Endothelial cell of umbilical vein (primary cell): ENCODE measurements around the gene RTKN. TPM values are rescaled to one million over a fixed set of nuclear protein-coding genes. Genes with fewer than 3 reads are reported as not detected.
A peak's percentile ranks its signal among the peaks of the same experiment; 100 is the strongest.

Experiments used
- BruUV-seq: library from RNA; stranded (reverse); fragments of 400-500 nt; replicated peaks from 2 replicates; lab custom pipeline; 2021; lab: Mats Ljungman, UMichigan
- CTCF ChIA-PET: fragments of 300-600, 350-600 bp; sonication (Branson Sonifier 250); formaldehyde crosslinking; loops from one replicate; lab custom pipeline; 2021; ENCODE audit warnings: antibody characterized with exemption, inconsistent platforms; lab: Charles Lee
- POLR2A ChIA-PET: fragments of 300-600, 350-600 bp; sonication (Branson Sonifier 250); formaldehyde crosslinking; loops from one replicate; lab custom pipeline; 2021; ENCODE audit warnings: antibody characterized with exemption, inconsistent platforms; lab: Charles Lee
- DNase-seq: peaks from one replicate; pipeline ENCODE4 v3.0.0-alpha.2; 2011; ENCODE audit warnings: low read depth, low spot score
- FAIRE-seq: peaks from 2 replicates; lab custom pipeline; 2011; peaks lifted over from hg19 to GRCh38; lab: Jason Lieb, UNC
- H2AFZ ChIP-seq: 2 replicates; pipeline ENCODE4 v1.6.0; 2012; ENCODE audit warnings: low read depth, low read length, control low read depth, inconsistent platforms
- H3K27ac ChIP-seq: 2 replicates; pipeline ENCODE4 v1.5.1; 2011; ENCODE audit warnings: low read depth, mild to moderate bottlenecking, control low read depth, low read length, moderate library complexity; ENCODE audit not compliant: insufficient read depth
- H3K27me3 ChIP-seq, 2 experiments: 2 replicates each; pipeline versions ENCODE4 v1.6.0 to v1.6.1; 2011; ENCODE audit warnings: low read length in 2 of 2, mixed read lengths in 1 of 2; ENCODE audit not compliant: control insufficient read depth in 2 of 2, insufficient read depth in 2 of 2
- H3K36me3 ChIP-seq, 2 experiments: 2 replicates in 1 of 2; 3 replicates in 1 of 2; pipeline ENCODE4 v1.5.1; 2011; ENCODE audit warnings: low read length in 2 of 2, mild to moderate bottlenecking in 1 of 2, moderate library complexity in 1 of 2; ENCODE audit not compliant: control insufficient read depth in 2 of 2, insufficient read depth in 2 of 2; ENCODE audit errors: extremely low read depth in 1 of 2
- H3K4me1 ChIP-seq: 3 replicates; pipeline ENCODE4 v1.5.1; 2011; ENCODE audit warnings: mild to moderate bottlenecking, low read length; ENCODE audit not compliant: control insufficient read depth, insufficient read depth; ENCODE audit errors: extremely low read depth
- H3K4me2 ChIP-seq: 2 replicates; pipeline ENCODE4 v1.6.1; 2011; ENCODE audit warnings: low read length, control low read depth, mixed read lengths; ENCODE audit not compliant: insufficient read depth
- H3K4me3 ChIP-seq, 3 experiments: fragments of 200-600 bp in 1 of 3; sonication (generic), shearing (Covaris generic) in 1 of 3; replicated peaks in 1 of 3; 2 replicates each; pipeline ENCODE4 v1.5.1; 2011 to 2016; ENCODE audit warnings: control low read depth in 3 of 3, low read length in 3 of 3, mild to moderate bottlenecking in 2 of 3, inconsistent platforms in 1 of 3, low read depth in 1 of 3, moderate library complexity in 1 of 3; ENCODE audit not compliant: insufficient read depth in 1 of 3
- H3K79me2 ChIP-seq: 2 replicates; pipeline ENCODE4 v1.6.0; 2012; ENCODE audit warnings: low read length, inconsistent platforms; ENCODE audit not compliant: control insufficient read depth, insufficient read depth
- H3K9ac ChIP-seq: replicated peaks from 2 replicates; pipeline ENCODE3; 2011; ENCODE audit warnings: low read length, control low read depth; ENCODE audit not compliant: insufficient read depth; ENCODE audit errors: extremely low read depth
- H3K9me1 ChIP-seq: replicated peaks from 3 replicates; pipeline ENCODE4 v1.6.0; 2011; ENCODE audit warnings: mild to moderate bottlenecking, low read length; ENCODE audit not compliant: control insufficient read depth, insufficient read depth; ENCODE audit errors: extremely low read depth
- H3K9me3 ChIP-seq: replicated peaks from 2 replicates; pipeline ENCODE4 v1.5.1; 2012; ENCODE audit warnings: low read length, inconsistent platforms; ENCODE audit not compliant: control insufficient read depth, insufficient read depth
- H4K20me1 ChIP-seq: replicated peaks from 2 replicates; pipeline ENCODE3; 2011; ENCODE audit warnings: mild to moderate bottlenecking, low read length; ENCODE audit not compliant: control insufficient read depth, insufficient read depth; ENCODE audit errors: extremely low read depth
- CTCF ChIP-seq, 2 donors: IDR thresholded peaks; 1 replicate in 1 of 2; 2 replicates in 1 of 2; pipeline ENCODE4 v1.5.1; 2011; ENCODE audit warnings: low read length in 2 of 2, mild to moderate bottlenecking in 2 of 2, moderate library complexity in 2 of 2, control low read depth in 1 of 2, inconsistent platforms in 1 of 2, low read depth in 1 of 2; ENCODE audit not compliant: insufficient read depth in 1 of 2; ENCODE audit errors: extremely low read depth in 1 of 2
- EZH2 ChIP-seq: IDR thresholded peaks from 2 replicates; pipeline ENCODE4 v1.6.1; 2012; ENCODE audit warnings: borderline replicate concordance, low read depth, mild to moderate bottlenecking, moderate library complexity, low read length, inconsistent platforms; ENCODE audit not compliant: severe bottlenecking
- FOS ChIP-seq: IDR thresholded peaks from 2 replicates; pipeline ENCODE4 v1.6.1; 2011; ENCODE audit warnings: mild to moderate bottlenecking, low read length, moderate library complexity, borderline replicate concordance; ENCODE audit not compliant: insufficient read depth
- GATA2 ChIP-seq: IDR thresholded peaks from 2 replicates; pipeline ENCODE4 v1.7.0; 2011; ENCODE audit warnings: low read depth, mild to moderate bottlenecking, moderate library complexity, mixed read lengths, low read length; ENCODE audit not compliant: insufficient read length, insufficient read depth
- JUN ChIP-seq: IDR thresholded peaks from 2 replicates; pipeline ENCODE4 v1.6.1; 2011; ENCODE audit warnings: borderline replicate concordance, low read depth; ENCODE audit not compliant: insufficient read length, insufficient read depth
- MAX ChIP-seq: IDR thresholded peaks from 2 replicates; pipeline ENCODE4 v1.6.1; 2011; ENCODE audit not compliant: insufficient read depth, insufficient read length
- MYC ChIP-seq: IDR thresholded peaks from one replicate; pipeline ENCODE4 v1.6.1; 2011; ENCODE audit warnings: mild to moderate bottlenecking, low read depth, low read length
- POLR2A ChIP-seq: IDR thresholded peaks from 2 replicates; pipeline ENCODE4 v1.6.1; 2012; ENCODE audit warnings: low read depth, mild to moderate bottlenecking, control low read depth, low read length
- POLR2AphosphoS5 ChIP-seq: IDR thresholded peaks from 2 replicates; pipeline ENCODE4 v1.6.1; 2012; ENCODE audit warnings: low read depth, mild to moderate bottlenecking, control low read depth, low read length, moderate library complexity; ENCODE audit not compliant: insufficient read depth
- dilution Hi-C: fragments of 300-500 bp; cut with MboI; formaldehyde crosslinking; loops from one replicate; pipeline ENCODE4 v1.15.0; 2019; ENCODE audit warnings: low sequenced_read_pairs; ENCODE audit not compliant: extremely low pct_ligation_motif_present
- intact Hi-C: fragments of 100-400 bp; cut with micrococcal nuclease; formaldehyde crosslinking; loops from one replicate; pipeline ENCODE4 v1.10.0; 2022
- polyA plus RNA-seq, 4 experiments: library from polyadenylated mRNA; depleted of rRNA in 3 of 4; stranded (reverse) in 3 of 4; unstranded in 1 of 4; fragments of >200 nt; gene quantifications; 2 replicates each; pipeline versions ENCODE4 v1.2.1 to v1.2.3, GENCODE V29; 2011 to 2012; ENCODE audit warnings: missing spikeins in 1 of 4
- total RNA-seq: library from RNA; stranded (reverse); gene quantifications from 2 replicates; pipeline ENCODE4 v1.2.3, GENCODE V29; 2021

Gene RTKN
- total and polyA plus RNA-seq, 2 donors (not counting 3 experiments of a cell fraction or from before 2014, with no cell fraction given) = 20.0 to 20.7 TPM

GRCh38 chr2:74474899-74475298 lies 33.2 kb upstream of the RTKN start:
- TF ChIP-seq GATA2 (no peak), CTCF (IDR thresholded peaks at IDR 0.05; ENCODE audit: extremely low read depth in 1 of 2, insufficient read depth in 1 of 2, low read depth in 1 of 2, low read length in 2 of 2) (peak; percentile 27 to 44)
- Histone ChIP-seq H2AFZ (no peak overlapping the region), H3K79me2 (no peaks in the 10 kb centered on the region), H3K27ac (no peak overlapping the region), H3K9me3 (no peaks in the 10 kb centered on the region), H3K4me3 (no peak overlapping the region), H3K9ac (no peak overlapping the region), H3K4me1 (peaks cover 13% of the 10 kb centered on the region), H3K36me3 (peaks cover 0 to 7% of the 10 kb centered on the region in 2 experiments), H3K4me2 (no peak overlapping the region), H3K27me3 (no peaks in the 10 kb centered on the region), H3K9me1 (no peaks in the 10 kb centered on the region), H4K20me1 (no peaks in the 10 kb centered on the region)
- FAIRE-seq = no peak
- no TSS peak for BruUV-seq
- dilution Hi-C loops (no loop called here), intact Hi-C loops (no loop called here)
- ChIA-PET CTCF (interaction anchor here (0.6 to 1.8 kb wide), 6 partner anchors 13 to 225 kb away, joined by 3 to 6 read pairs (median 4); no protein-coding TSS in a partner anchor), POLR2A (interaction anchor here (0.9 kb wide), 1 partner anchor 17 kb away, joined by 5 read pairs; no protein-coding TSS in a partner anchor)
- no peak for DNase-seq

GRCh38 chr2:74474481-74474880 lies 32.7 kb upstream of the RTKN start:
- Histone ChIP-seq H3K27ac (no peak overlapping the region), H4K20me1 (no peaks in the 10 kb centered on the region), H2AFZ (no peak overlapping the region), H3K4me1 (peaks cover 13% of the 10 kb centered on the region), H3K79me2 (no peaks in the 10 kb centered on the region), H3K4me2 (no peak overlapping the region), H3K9ac (no peak overlapping the region), H3K27me3 (no peaks in the 10 kb centered on the region), H3K9me3 (no peaks in the 10 kb centered on the region), H3K9me1 (no peaks in the 10 kb centered on the region), H3K36me3 (peaks cover 0 to 7% of the 10 kb centered on the region in 2 experiments), H3K4me3 (no peak overlapping the region)
- no TSS peak for BruUV-seq
- no peak for FAIRE-seq
- DNase-seq = no peak
- TF ChIP-seq FOS (no peak), JUN (no peak), MAX (no peak), GATA2 (no peak), EZH2 (no peak), POLR2A (no peak), POLR2AphosphoS5 (no peak), CTCF (IDR thresholded peaks at IDR 0.05; ENCODE audit: extremely low read depth in 1 of 2, insufficient read depth in 1 of 2, low read depth in 1 of 2, low read length in 2 of 2) (no peak), MYC (no peak)
- ChIA-PET CTCF (interaction anchor here (0.8 to 1.8 kb wide), 5 partner anchors 9 to 225 kb away, joined by 3 to 6 read pairs (median 5); partner anchors contain the start of gene MOGS), POLR2A (no interaction called here)
- dilution Hi-C loops (no loop called here), intact Hi-C loops (no loop called here)
